Measurements from ENCODE around the gene ARID3C. TPM values are rescaled to one million over a fixed set of nuclear protein-coding genes. Genes with fewer than 3 reads are reported as not detected.

Gene ARID3C
- total RNA-seq, 1 experiment from 2014 or later, result not detected

DNA sequence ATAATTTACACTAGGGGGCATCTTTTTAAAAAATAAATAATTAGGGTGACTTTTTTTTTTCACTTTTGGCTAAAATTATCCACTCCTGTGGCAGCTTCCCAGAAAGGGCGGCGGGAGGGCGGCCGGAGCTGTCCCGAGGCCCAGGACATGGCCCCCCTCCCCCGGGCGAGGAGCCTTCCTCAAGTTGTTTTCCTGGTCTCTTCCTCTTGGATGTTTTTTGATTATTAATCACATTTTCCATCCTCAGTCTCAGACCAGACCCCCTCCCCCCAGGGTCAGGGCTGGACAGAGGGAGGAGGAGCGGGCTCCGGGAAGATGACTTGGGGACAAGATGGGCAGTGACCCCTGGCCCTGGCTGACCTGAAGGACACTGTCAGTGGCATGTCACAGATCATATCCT lies 34.7 kb downstream of the ARID3C start:
- intact Hi-C loops (cut with micrococcal nuclease; ENCODE audit: unreplicated experiment), result no loop called here
- H4K20me1 ChIP-seq (ENCODE audit: insufficient read depth), result no peaks in the 10 kb centered on the region
- ChIA-PET POLR2A (ENCODE audit: unreplicated experiment) (no interaction called here), CTCF (no interaction called here)
- no peaks in the 10 kb centered on the region for H3K9me2 ChIP-seq (ENCODE audit: insufficient read depth)
- no peak overlapping the region for H3K27ac ChIP-seq
- no peaks in the 10 kb centered on the region for H3K9me3 ChIP-seq (ENCODE audit: insufficient read depth, low read depth)
- H3K79me2 ChIP-seq (ENCODE audit: low read depth), result no peaks in the 10 kb centered on the region
- H3K27me3 ChIP-seq (ENCODE audit: insufficient read depth, low read depth), result peaks cover 11% of the 10 kb centered on the region
- H2AFZ ChIP-seq, result no peak overlapping the region
- no TSS peak for BruUV-seq (replicated peaks)
- no peaks in the 10 kb centered on the region for H3K36me3 ChIP-seq (ENCODE audit: low read depth)
- TF ChIP-seq EZH2 (IDR thresholded peaks at IDR 0.05; ENCODE audit: low read depth), result no peak
- TF ChIP-seq CTCF (conservative IDR thresholded peaks at IDR 0.05), result no peak
- H3K4me3 ChIP-seq, result no peak overlapping the region
- H3K4me2 ChIP-seq, result no peak overlapping the region
- no peaks in the 10 kb centered on the region for H3F3A ChIP-seq (ENCODE audit: insufficient read depth, low read depth)
- H3K4me1 ChIP-seq (replicated peaks; ENCODE audit: insufficient read depth), result no peaks in the 10 kb centered on the region
- DNase-seq, result no peak

- DNase-seq, result no peak
Observed at GRCh38 chr9:34592895-34593601, 35.8 kb downstream of the ARID3C start.

More at GRCh38 chr9:34592895-34593601, 35.8 kb downstream of the ARID3C start:
- TF ChIP-seq CTCF (conservative IDR thresholded peaks at IDR 0.05) (no peak), EZH2 (IDR thresholded peaks at IDR 0.05; ENCODE audit: low read depth) (no peak)
- Histone ChIP-seq H3K27me3 (ENCODE audit: insufficient read depth, low read depth) (peaks cover 11% of the 10 kb centered on the region), H3K4me2 (no peak overlapping the region), H3K79me2 (ENCODE audit: low read depth) (no peaks in the 10 kb centered on the region), H2AFZ (no peak overlapping the region), H3K27ac (no peak overlapping the region), H3K36me3 (ENCODE audit: low read depth) (no peaks in the 10 kb centered on the region), H4K20me1 (ENCODE audit: insufficient read depth) (no peaks in the 10 kb centered on the region), H3F3A (ENCODE audit: insufficient read depth, low read depth) (no peaks in the 10 kb centered on the region), H3K9me3 (ENCODE audit: insufficient read depth, low read depth) (no peaks in the 10 kb centered on the region), H3K9me2 (ENCODE audit: insufficient read depth) (no peaks in the 10 kb centered on the region), H3K4me1 (replicated peaks; ENCODE audit: insufficient read depth) (no peaks in the 10 kb centered on the region), H3K4me3 (no peak overlapping the region)
- ChIA-PET POLR2A (ENCODE audit: unreplicated experiment) (no interaction called here), CTCF (no interaction called here)
- BruUV-seq (replicated peaks), result no TSS peak
- intact Hi-C loops (cut with micrococcal nuclease; ENCODE audit: unreplicated experiment), result no loop called here
